Parathyroid adenoma (tissue), 2 donors: ENCODE data around the gene C2orf68.

Experiments
- H2AFZ ChIP-seq: fragments of 300-600 bp; sonication (generic); one replicate; pipeline ENCODE4 v1.7.0; 2017; ENCODE audit warnings: antibody characterized with exemption, mild to moderate bottlenecking
- H3K27ac ChIP-seq: fragments of 300-600 bp; sonication (generic); one replicate; pipeline ENCODE4 v1.7.0; 2017
- H3K27me3 ChIP-seq: fragments of 300-600 bp; sonication (generic); one replicate; pipeline ENCODE4 v1.7.0; 2017; ENCODE audit warnings: low read length; ENCODE audit not compliant: control insufficient read depth, insufficient read depth
- H3K36me3 ChIP-seq: fragments of 300-600 bp; sonication (generic); one replicate; pipeline ENCODE4 v1.7.0; 2017; ENCODE audit warnings: low read length; ENCODE audit not compliant: control insufficient read depth, insufficient read depth
- H3K4me1 ChIP-seq: fragments of 300-600 bp; sonication (generic); one replicate; pipeline ENCODE4 v1.7.0; 2017; ENCODE audit warnings: control low read depth
- H3K4me2 ChIP-seq: fragments of 300-600 bp; sonication (generic); one replicate; pipeline ENCODE4 v1.7.0; 2017; ENCODE audit warnings: low read length
- H3K4me3 ChIP-seq: fragments of 300-600 bp; sonication (generic); one replicate; pipeline ENCODE4 v1.7.0; 2017; ENCODE audit warnings: low read depth, low read length
- H3K79me2 ChIP-seq: fragments of 300-600 bp; sonication (generic); one replicate; pipeline ENCODE4 v1.7.0; 2017; ENCODE audit warnings: control low read depth
- H3K9ac ChIP-seq: fragments of 300-600 bp; sonication (generic); one replicate; pipeline ENCODE4 v1.7.0; 2017; ENCODE audit warnings: mild to moderate bottlenecking
- H3K9me3 ChIP-seq: fragments of 300-600 bp; sonication (generic); one replicate; pipeline ENCODE4 v1.7.0; 2017; ENCODE audit warnings: low read length; ENCODE audit not compliant: control insufficient read depth
- CTCF ChIP-seq: fragments of 300-600 bp; sonication (generic); IDR thresholded peaks from one replicate; pipeline ENCODE4 v1.7.0; 2017; ENCODE audit warnings: antibody characterized with exemption, mild to moderate bottlenecking
- donor health status: primary hyperparathyroidism.

C2orf68 gene

GRCh38 chr2:85590950-85591349, 20.9 kb downstream of the C2orf68 start:
- Histone ChIP-seq H3K4me3 (no peak overlapping the region), H3K9me3 (no peaks in the 10 kb centered on the region), H3K27ac (peak overlapping the region; percentile 79), H3K9ac (no peak overlapping the region), H3K79me2 (peaks cover 33% of the 10 kb centered on the region), H3K4me2 (no peak overlapping the region), H3K36me3 (no peaks in the 10 kb centered on the region), H3K27me3 (no peaks in the 10 kb centered on the region), H2AFZ (no peak overlapping the region), H3K4me1 (peaks cover 7% of the 10 kb centered on the region)
- TF ChIP-seq CTCF: no peak

DNA sequence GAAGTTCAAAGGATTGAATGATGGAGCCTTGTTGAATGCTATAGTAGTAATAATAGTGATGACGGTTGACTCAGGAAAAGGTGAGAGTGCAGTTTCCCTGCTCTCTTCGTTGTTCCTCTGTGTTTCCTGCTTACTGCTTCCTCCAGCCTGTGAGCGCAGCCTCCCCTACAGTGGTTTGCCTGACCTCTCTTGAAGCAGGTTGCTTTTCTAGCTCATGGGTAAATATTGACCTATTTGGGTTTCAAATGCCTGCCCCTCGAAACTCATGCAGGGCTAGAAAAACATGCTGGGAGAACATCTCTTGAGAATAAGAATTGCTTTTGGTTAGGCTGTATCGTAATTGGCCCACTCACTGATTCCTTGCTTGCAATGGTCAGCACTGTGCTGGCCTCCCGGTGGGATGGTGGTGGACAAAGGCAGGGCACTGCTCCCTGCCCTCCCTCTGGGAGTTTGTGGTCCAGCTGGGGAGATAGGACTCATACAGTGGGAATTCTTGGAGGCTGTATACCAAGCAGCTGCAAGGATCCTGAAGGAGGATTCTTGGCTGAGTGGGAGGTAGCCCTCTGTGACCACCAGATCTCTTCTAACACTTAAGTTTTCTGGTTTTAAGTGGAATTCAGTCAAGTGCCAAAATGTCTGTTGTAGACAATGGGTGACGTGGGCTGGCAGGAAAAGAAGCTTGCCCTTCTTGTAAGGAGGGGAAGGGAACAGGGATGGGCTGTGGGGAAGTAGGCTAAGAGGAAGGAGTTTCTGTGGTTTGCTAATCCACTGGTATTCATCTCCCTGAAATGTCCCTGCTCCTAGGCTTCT, 21.7 kb downstream of the C2orf68 start:
- peaks cover 32% of the 10 kb centered on the region for H3K79me2 ChIP-seq
- H3K36me3 ChIP-seq: no peaks in the 10 kb centered on the region
- H3K27ac ChIP-seq: peak overlapping the region; percentile 79
- peaks cover 10% of the 10 kb centered on the region for H3K4me1 ChIP-seq
- no peaks in the 10 kb centered on the region for H3K9me3 ChIP-seq
- no peak overlapping the region for H3K4me2 ChIP-seq
- H3K27me3 ChIP-seq: no peaks in the 10 kb centered on the region
- no peak for TF ChIP-seq CTCF
- no peak overlapping the region for H3K4me3 ChIP-seq
- H3K9ac ChIP-seq: no peak overlapping the region
- H2AFZ ChIP-seq: no peak overlapping the region

DNA sequence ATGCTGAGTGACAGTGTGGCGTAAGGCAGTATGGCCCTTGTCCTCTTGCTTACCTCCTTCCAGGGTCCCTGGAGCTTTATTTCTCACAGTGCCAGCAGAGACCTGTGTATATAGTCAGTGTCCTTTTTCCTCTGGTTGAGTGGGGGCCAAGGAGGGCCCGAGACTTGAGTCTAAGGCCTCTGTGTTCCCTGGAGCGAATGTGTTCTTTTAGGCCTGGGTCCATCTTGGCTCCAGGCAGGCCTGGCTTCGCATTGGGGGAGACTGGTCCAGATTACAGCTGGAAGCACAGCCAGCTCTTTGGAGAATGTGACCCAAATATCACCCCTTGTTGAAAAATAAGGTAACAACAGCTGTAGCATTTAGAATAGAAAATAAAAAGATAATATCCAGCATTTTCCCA, 22.7 kb downstream of the C2orf68 start:
- no peaks in the 10 kb centered on the region for H3K36me3 ChIP-seq
- no peak overlapping the region for H3K9ac ChIP-seq
- no peak for TF ChIP-seq CTCF
- peak overlapping the region; percentile 69 for H3K27ac ChIP-seq
- H3K4me3 ChIP-seq: no peak overlapping the region
- no peak overlapping the region for H3K4me2 ChIP-seq
- H3K27me3 ChIP-seq: no peaks in the 10 kb centered on the region
- no peak overlapping the region for H2AFZ ChIP-seq
- H3K9me3 ChIP-seq: no peaks in the 10 kb centered on the region
- peaks cover 32% of the 10 kb centered on the region for H3K79me2 ChIP-seq
- H3K4me1 ChIP-seq: peaks cover 8% of the 10 kb centered on the region

- no peak for TF ChIP-seq CTCF
- Histone ChIP-seq H3K9me3 (no peaks in the 10 kb centered on the region), H3K27ac (peak overlapping the region; percentile 69), H2AFZ (no peak overlapping the region), H3K36me3 (no peaks in the 10 kb centered on the region), H3K27me3 (no peaks in the 10 kb centered on the region), H3K4me2 (no peak overlapping the region), H3K4me3 (no peak overlapping the region), H3K4me1 (peaks cover 7% of the 10 kb centered on the region), H3K79me2 (peaks cover 30% of the 10 kb centered on the region), H3K9ac (no peak overlapping the region)
These were observed 23.2 kb downstream of the C2orf68 start for GRCh38 chr2:85588645-85589044.

GRCh38 chr2:85588236-85588635, 23.6 kb downstream of the C2orf68 start:
- H3K27ac ChIP-seq: peak overlapping the region; percentile 69
- H2AFZ ChIP-seq: no peak overlapping the region
- H3K4me3 ChIP-seq: no peak overlapping the region
- H3K9me3 ChIP-seq: no peaks in the 10 kb centered on the region
- H3K79me2 ChIP-seq: peaks cover 30% of the 10 kb centered on the region
- H3K4me1 ChIP-seq: peaks cover 7% of the 10 kb centered on the region
- no peaks in the 10 kb centered on the region for H3K27me3 ChIP-seq
- no peaks in the 10 kb centered on the region for H3K36me3 ChIP-seq
- TF ChIP-seq CTCF: no peak
- H3K9ac ChIP-seq: no peak overlapping the region
- no peak overlapping the region for H3K4me2 ChIP-seq
